ENCODE measurements around the gene ZNF468. TPM values are rescaled to one million over a fixed set of nuclear protein-coding genes. Genes with fewer than 3 reads are reported as not detected.
"Not testable (repeated sequence)": the region's sequence is repeated elsewhere in the genome, so short reads cannot be mapped to it uniquely, and the experiment has no call there.

Gene ZNF468
- total and polyA plus RNA-seq, 2 experiments from 2014 or later, result 10.0 to 14.1 TPM

GRCh38 chr19:52825765-52826164 is 31.7 kb downstream of the ZNF468 start:
- Histone ChIP-seq H3F3A (ENCODE audit: insufficient read depth) (no peaks in the 10 kb centered on the region), H3K9ac (no peak overlapping the region), H3K79me2 (ENCODE audit: insufficient read depth) (peaks cover 4% of the 10 kb centered on the region; the same call in 1 of the 2 replicates), H3K4me2 (ENCODE audit: unreplicated experiment) (no peak overlapping the region), H3K4me1 (ENCODE audit: insufficient read depth) (no peaks in the 10 kb centered on the region), H3K27me3 (replicated peaks; ENCODE audit: insufficient read depth) (no peaks in the 10 kb centered on the region), H3K36me3 (ENCODE audit: low read depth) (no peaks in the 10 kb centered on the region), H2AFZ (no peak overlapping the region), H3K9me3 (ENCODE audit: low read depth) (no peaks in the 10 kb centered on the region), H4K20me1 (ENCODE audit: insufficient read depth) (no peaks in the 10 kb centered on the region), H3K4me3 (no peak overlapping the region), H3K27ac (no peak overlapping the region), H3K9me2 (ENCODE audit: insufficient read depth) (no peaks in the 10 kb centered on the region)
- in situ Hi-C loops (cut with MboI), result no loop called here
- no peak for TF ChIP-seq EZH2 (IDR thresholded peaks at IDR 0.05; ENCODE audit: insufficient read depth, poor library complexity, severe bottlenecking)
- TF ChIP-seq EZH2phosphoT487 (IDR thresholded peaks at IDR 0.05; ENCODE audit: insufficient read depth, low read depth), result no peak
- no peak for DNase-seq
- 72 to 75% methylated on average over 5 of the region's 5 CpGs for WGBS, 2 experiments (ENCODE audit: low coverage in 1 of 2, low lambda C conversion rate in 2 of 2, missing lambda C conversion rate in 2 of 2)

- TF ChIP-seq EZH2phosphoT487 (IDR thresholded peaks at IDR 0.05; ENCODE audit: insufficient read depth, low read depth) (no peak), EZH2 (IDR thresholded peaks at IDR 0.05; ENCODE audit: insufficient read depth, poor library complexity, severe bottlenecking) (no peak)
- Histone ChIP-seq H3K4me1 (ENCODE audit: insufficient read depth) (no peaks in the 10 kb centered on the region), H3K27ac (no peak overlapping the region), H3K9me3 (ENCODE audit: low read depth) (no peaks in the 10 kb centered on the region), H3K4me2 (ENCODE audit: unreplicated experiment) (no peak overlapping the region), H4K20me1 (ENCODE audit: insufficient read depth) (no peaks in the 10 kb centered on the region), H3F3A (ENCODE audit: insufficient read depth) (no peaks in the 10 kb centered on the region), H3K4me3 (no peak overlapping the region), H3K36me3 (ENCODE audit: low read depth) (no peaks in the 10 kb centered on the region), H3K27me3 (replicated peaks; ENCODE audit: insufficient read depth) (no peaks in the 10 kb centered on the region), H2AFZ (no peak overlapping the region), H3K9ac (no peak overlapping the region), H3K9me2 (ENCODE audit: insufficient read depth) (no peaks in the 10 kb centered on the region), H3K79me2 (ENCODE audit: insufficient read depth) (peaks cover 9% of the 10 kb centered on the region)
- in situ Hi-C loops (cut with MboI), result no loop called here
- DNase-seq, result no peak
- WGBS, 2 experiments (ENCODE audit: low coverage in 1 of 2, low lambda C conversion rate in 2 of 2, missing lambda C conversion rate in 2 of 2), result 74 to 78% methylated on average over 12 of the region's 12 CpGs
Measured at GRCh38 chr19:52823676-52824075, 33.7 kb downstream of the ZNF468 start.

- Histone ChIP-seq H3K4me3 (peak within 1 kb of the TSS; percentile 79), H3K9ac (peak within 1 kb of the TSS; percentile 77), H2AFZ (peak within 1 kb of the TSS; percentile 85), H3K27ac (peak within 1 kb of the TSS; percentile 8; the same call in 1 of the 2 replicates), H3K4me2 (ENCODE audit: unreplicated experiment) (peak within 1 kb of the TSS; percentile 95)
- WGBS, 2 experiments (ENCODE audit: low coverage in 1 of 2, low lambda C conversion rate in 2 of 2, missing lambda C conversion rate in 2 of 2), result 0 to 1% methylated on average over 16 to 34 of the region's 44 CpGs
- H4K20me1 ChIP-seq (ENCODE audit: insufficient read depth); H3K9me3 ChIP-seq (ENCODE audit: low read depth); in situ Hi-C loops (cut with MboI); H3K9me2 ChIP-seq (ENCODE audit: insufficient read depth); H3K79me2 ChIP-seq (ENCODE audit: insufficient read depth); H3K4me1 ChIP-seq (ENCODE audit: insufficient read depth); H3K27me3 ChIP-seq (replicated peaks; ENCODE audit: insufficient read depth); H3F3A ChIP-seq (ENCODE audit: insufficient read depth); H3K36me3 ChIP-seq (ENCODE audit: low read depth): not testable (repeated sequence)
- peak; percentile 62 for DNase-seq
Measured at GRCh38 chr19:52821204-52821960, 36.0 kb downstream of the ZNF468 start, which contains the start of gene ZNF28. ZNF28 (minus strand) TSS chr19:52821633; CDS start chr19:52817958, 3,675 bp downstream.

- Histone ChIP-seq H3K9ac (peak overlapping the region; percentile 77), H2AFZ (peak overlapping the region; percentile 85), H3K4me2 (ENCODE audit: unreplicated experiment) (peak overlapping the region; percentile 95), H3K27ac (peak overlapping the region; percentile 8; the same call in 1 of the 2 replicates), H3K4me3 (peak overlapping the region; percentile 79)
- H3K36me3 ChIP-seq (ENCODE audit: low read depth); H3K9me3 ChIP-seq (ENCODE audit: low read depth); H3K79me2 ChIP-seq (ENCODE audit: insufficient read depth); H3K9me2 ChIP-seq (ENCODE audit: insufficient read depth); H3F3A ChIP-seq (ENCODE audit: insufficient read depth); in situ Hi-C loops (cut with MboI); H3K4me1 ChIP-seq (ENCODE audit: insufficient read depth); H3K27me3 ChIP-seq (replicated peaks; ENCODE audit: insufficient read depth); H4K20me1 ChIP-seq (ENCODE audit: insufficient read depth): not testable (repeated sequence)
- peak; percentile 63 for DNase-seq
- 9 to 12% methylated on average over 15 to 19 of the region's 19 CpGs for WGBS, 2 experiments (ENCODE audit: low coverage in 1 of 2, low lambda C conversion rate in 2 of 2, missing lambda C conversion rate in 2 of 2)
Measured at GRCh38 chr19:52820472-52821203, 36.8 kb downstream of the ZNF468 start.
